Dedifferentiated amniotic fluid mesenchymal stem cell (primary cell): Measurements from ENCODE around the gene SCN10A.

Experiments used
- DNase-seq: peaks from one replicate; pipeline ENCODE4 v3.0.0-alpha.2; 2016; ENCODE audit errors: extremely low spot score

SCN10A gene

DNA sequence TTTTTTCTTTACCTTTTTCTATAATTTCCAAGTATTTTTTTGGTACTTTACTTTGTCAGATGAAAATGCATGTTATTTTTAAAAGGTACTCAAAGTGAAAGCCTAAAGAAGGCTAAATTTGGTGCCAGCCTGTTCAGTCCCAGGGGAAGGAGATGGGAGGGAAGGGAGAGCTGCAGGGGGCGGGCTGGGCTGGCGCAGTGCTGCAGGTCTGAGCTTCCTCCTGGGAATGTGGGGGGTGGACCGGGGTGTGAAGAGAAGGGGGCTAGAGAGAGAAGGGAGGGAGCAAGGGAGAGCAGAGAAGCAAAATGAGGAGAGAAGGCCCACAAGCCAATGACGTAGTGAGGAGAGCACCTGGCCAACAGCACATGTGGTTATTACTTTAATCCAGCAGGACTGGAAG is 95.6 kb downstream of the SCN10A start:
- DNase-seq: no peak

- DNase-seq: no peak
These were observed 98.4 kb downstream of the SCN10A start for GRCh38 chr3:38717355-38718240.

- DNase-seq: no peak
These were observed 102.9 kb downstream of the SCN10A start for GRCh38 chr3:38713121-38713520.

GRCh38 chr3:38711321-38711720 is 104.7 kb downstream of the SCN10A start:
- DNase-seq: no peak

DNA sequence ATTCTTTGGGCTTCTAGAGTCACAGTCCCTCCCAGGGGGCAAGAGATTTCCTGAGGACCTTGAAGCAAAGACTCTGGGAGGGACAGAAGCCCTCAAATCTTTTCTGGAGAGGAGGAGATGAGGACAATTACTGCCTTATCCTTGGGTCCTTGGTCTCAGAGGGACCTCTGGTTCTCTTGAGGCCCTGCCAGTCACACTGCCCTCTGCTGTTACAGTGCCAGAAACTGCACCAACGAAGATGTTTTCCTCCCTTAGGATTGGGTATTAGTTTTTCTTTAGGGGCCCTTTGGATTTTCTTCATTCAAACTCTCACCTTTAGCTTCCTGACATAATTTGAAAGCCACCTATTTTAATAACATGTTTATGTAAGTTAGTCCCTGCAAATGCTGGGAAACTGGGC is 108.3 kb downstream of the SCN10A start:
- DNase-seq: no peak

- DNase-seq: no peak
These were observed 109.1 kb downstream of the SCN10A start for GRCh38 chr3:38706961-38707360.

- DNase-seq: no peak
These were observed 113.8 kb downstream of the SCN10A start for GRCh38 chr3:38702231-38702630.

DNA sequence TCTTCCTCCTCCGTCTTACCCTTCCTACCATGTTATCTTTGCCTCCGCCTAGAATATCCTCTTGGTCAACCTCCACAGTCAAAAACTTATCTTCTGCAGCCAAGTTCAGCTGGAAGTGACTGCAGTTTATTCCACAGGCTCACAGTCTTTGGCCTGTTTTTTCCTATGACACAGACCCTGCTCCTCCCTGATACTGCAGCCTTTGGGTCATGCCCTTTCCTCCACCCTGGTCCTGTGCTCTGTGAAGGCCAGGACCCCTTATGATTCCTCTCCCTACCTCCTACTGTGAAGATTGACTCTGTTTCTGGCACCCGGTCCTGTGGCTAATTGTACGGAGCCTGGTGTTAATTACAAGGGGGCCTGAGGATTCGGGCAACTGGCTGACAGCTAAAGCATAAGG is 117.3 kb downstream of the SCN10A start:
- DNase-seq: no peak

GRCh38 chr3:38698061-38698460 is 118.0 kb downstream of the SCN10A start:
- DNase-seq: no peak

- no peak for DNase-seq
These were observed 120.0 kb downstream of the SCN10A start for GRCh38 chr3:38696034-38696433.

GRCh38 chr3:38690185-38690584 is 125.8 kb downstream of the SCN10A start:
- DNase-seq: no peak

DNA sequence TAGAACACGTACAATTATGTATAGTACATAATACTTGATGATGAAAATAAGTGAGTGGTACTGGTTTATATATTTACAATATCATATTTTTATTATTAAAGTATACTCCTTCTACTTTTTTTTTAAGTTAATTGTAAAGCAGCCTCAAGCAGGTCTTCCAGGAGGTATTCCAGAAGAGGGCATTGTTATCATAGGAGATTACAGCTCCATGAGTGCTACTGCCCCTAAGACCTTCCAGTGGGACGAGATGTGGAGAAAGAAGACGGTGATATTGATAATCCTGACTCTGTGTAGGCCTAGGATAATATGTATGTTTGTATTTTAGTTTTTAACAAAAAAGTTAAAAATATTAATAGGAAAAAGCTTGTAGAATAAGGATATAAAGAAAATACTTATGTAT is 126.2 kb downstream of the SCN10A start:
- DNase-seq: no peak

DNA sequence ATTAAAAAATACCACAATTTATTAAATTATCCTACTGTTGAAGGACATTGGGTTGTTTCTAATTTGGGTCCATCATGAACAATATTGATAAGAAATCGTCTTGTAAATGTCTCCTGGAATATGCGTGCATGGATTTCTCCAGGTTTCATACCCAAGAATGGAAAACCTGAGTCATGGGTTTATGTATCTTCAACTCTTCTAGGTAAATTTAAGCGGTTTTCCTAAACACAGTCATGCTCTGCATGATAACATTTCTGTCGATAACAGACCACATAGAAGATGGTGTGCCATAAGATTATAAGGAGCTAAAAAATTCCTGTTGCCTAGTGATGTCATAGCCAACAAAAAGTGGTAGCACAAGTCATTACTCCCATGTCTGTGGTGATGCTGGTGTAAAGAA is 126.7 kb downstream of the SCN10A start:
- no peak for DNase-seq

- DNase-seq: no peak
These were observed 128.7 kb downstream of the SCN10A start for GRCh38 chr3:38687321-38687720.

GRCh38 chr3:38684546-38684945 is 131.5 kb downstream of the SCN10A start:
- no peak for DNase-seq

- DNase-seq: no peak
These were observed 146.3 kb downstream of the SCN10A start for GRCh38 chr3:38669668-38670067.

DNA sequence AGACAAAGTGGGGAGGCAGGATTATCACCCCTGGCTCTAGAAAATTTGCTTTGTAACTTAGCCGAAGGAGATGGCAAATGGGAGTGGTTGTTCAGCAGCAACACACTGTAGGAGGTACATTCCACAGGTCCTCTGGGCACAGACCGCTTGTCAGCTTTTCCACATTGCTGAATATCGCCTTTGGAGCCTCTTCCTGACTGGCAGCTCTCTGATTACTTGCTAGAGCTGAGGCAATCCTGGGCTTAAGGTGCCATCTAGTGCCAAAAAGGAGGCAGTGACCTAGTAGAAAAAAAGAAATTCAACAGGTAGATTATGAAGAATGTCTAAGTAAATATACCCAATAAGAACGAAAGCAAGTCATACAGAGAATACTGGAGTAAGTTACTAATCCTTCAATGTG is 153.5 kb downstream of the SCN10A start:
- no peak for DNase-seq

GRCh38 chr3:38658841-38659240 is 157.2 kb downstream of the SCN10A start:
- no peak for DNase-seq

- no peak for DNase-seq
These were observed 158.6 kb downstream of the SCN10A start for GRCh38 chr3:38657369-38657768.

GRCh38 chr3:38655708-38656300 is 160.2 kb downstream of the SCN10A start:
- DNase-seq: no peak

DNA sequence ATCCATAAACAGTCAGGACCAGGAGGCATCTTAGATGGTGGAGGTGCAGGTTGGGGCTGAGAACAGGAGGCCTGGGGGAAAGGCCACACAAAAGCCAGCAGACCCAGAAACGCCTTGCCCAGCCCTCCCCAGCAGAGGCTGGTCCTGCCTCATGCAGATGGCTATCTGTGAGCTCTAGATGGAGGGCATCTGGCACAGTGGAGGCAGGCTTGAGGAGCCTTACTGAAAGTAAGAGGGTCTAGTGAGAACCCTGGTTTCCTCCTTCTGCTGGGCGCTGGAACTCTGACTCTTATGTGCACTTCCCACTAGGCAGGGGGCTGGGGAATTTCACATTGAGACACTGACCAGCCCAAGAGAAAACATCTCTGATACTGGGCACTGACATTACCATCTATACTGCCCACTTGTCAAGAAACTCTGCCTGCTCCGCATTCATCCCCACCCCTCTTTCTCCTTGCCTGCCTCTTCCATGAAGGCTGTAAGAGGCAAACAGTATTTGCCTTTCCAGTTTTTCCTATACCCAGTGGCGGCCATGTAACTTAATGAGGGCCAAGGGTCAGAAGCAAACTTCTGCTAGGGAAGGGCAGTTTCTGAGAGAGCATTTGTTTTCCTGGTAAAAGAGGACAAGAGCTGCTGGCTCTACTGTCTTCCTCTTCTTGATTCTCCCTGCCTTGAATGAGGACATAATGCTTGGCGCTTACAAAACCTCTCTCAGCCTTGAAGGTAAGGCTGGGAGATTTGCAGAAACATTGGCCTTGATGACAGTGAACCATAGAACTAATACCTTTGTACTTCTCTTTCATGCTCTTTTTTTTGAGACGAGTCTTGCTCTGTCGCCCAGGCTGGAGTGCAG is 162.1 kb downstream of the SCN10A start:
- no peak for DNase-seq

GRCh38 chr3:38652934-38653333 is 163.1 kb downstream of the SCN10A start:
- DNase-seq: no peak
